ENCODE data around the gene PPP1R14D.

GRCh38 chr15:40872791-40873693 is 44.5 kb upstream of the PPP1R14D start:
- TF ChIP-seq CTCF (IDR thresholded peaks at IDR 0.05) (no peak), EZH2 (IDR thresholded peaks at IDR 0.05) (no peak), EZH2phosphoT487 (IDR thresholded peaks at IDR 0.05) (no peak)

All from neural progenitor cell (in vitro differentiated cells).